Measurements from ENCODE around the gene FAM204A.

FAM204A gene

DNA sequence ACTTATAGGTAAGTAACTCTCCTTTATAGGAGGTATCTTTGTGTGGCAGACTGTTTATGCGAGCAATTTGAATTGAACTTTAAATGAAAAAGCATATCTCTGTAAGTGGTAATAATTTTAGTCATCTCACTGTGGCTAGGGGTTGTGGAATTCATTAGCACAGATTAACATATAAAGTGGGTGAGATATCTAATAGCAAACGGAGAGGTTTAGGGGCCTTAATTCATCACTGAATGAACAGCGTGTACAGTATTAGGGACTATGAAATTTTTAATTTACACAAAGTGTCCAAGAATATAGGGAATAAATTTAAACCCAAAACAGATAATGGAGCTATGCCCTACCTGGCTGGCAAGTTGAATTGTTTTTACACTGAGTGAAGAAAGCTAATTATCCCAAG is 15.7 kb upstream of the FAM204A start:
- Histone ChIP-seq H3K27me3 (ENCODE audit: control insufficient read depth in 2 of 2, insufficient read depth in 2 of 2, low read length in 2 of 2) (no peaks in the 10 kb centered on the region), H3K27ac (ENCODE audit: low read depth in 2 of 2, low read length in 2 of 2) (no peak overlapping the region), H3K9ac (ENCODE audit: low read depth in 1 of 2, low read length in 2 of 2) (no peak overlapping the region), H3K36me3 (ENCODE audit: control insufficient read depth in 2 of 2, insufficient read depth in 2 of 2, low read length in 2 of 2) (no peaks in the 10 kb centered on the region), H3K4me1 (ENCODE audit: control insufficient read depth in 2 of 2, insufficient read depth in 2 of 2, low read length in 2 of 2) (no peaks in the 10 kb centered on the region), H3K9me3 (ENCODE audit: control insufficient read depth in 2 of 2, low read length in 2 of 2) (no peaks in the 10 kb centered on the region), H3K4me3 (ENCODE audit: low read length in 2 of 2) (no peak overlapping the region)

DNA sequence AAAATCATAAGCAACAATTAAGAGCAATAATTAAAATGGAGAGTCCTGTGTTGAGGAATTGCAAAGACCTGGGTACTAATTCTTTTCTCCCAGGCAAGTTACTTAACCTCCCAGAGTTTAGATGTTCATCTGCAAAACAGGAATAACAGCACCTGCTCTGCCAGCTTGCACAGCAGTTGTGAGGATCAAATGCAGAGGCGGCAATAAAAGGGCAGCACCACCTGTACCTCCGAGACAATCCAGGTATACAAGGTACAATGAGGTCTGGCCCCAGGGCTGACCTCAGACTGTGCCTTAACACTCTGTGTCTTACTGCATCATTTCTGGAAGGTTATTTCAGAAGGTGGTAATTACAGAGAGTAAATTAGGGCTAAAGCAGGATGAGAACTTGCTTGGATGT is 14.5 kb upstream of the FAM204A start:
- no peaks in the 10 kb centered on the region for H3K4me1 ChIP-seq (ENCODE audit: control insufficient read depth in 2 of 2, insufficient read depth in 2 of 2, low read length in 2 of 2)
- H3K27ac ChIP-seq (ENCODE audit: low read depth in 2 of 2, low read length in 2 of 2): no peak overlapping the region
- H3K9me3 ChIP-seq (ENCODE audit: control insufficient read depth in 2 of 2, low read length in 2 of 2): no peaks in the 10 kb centered on the region
- H3K27me3 ChIP-seq (ENCODE audit: control insufficient read depth in 2 of 2, insufficient read depth in 2 of 2, low read length in 2 of 2): no peaks in the 10 kb centered on the region
- H3K9ac ChIP-seq (ENCODE audit: low read depth in 1 of 2, low read length in 2 of 2): no peak overlapping the region
- H3K4me3 ChIP-seq (ENCODE audit: low read length in 2 of 2): no peak overlapping the region
- no peaks in the 10 kb centered on the region for H3K36me3 ChIP-seq (ENCODE audit: control insufficient read depth in 2 of 2, insufficient read depth in 2 of 2, low read length in 2 of 2)

DNA sequence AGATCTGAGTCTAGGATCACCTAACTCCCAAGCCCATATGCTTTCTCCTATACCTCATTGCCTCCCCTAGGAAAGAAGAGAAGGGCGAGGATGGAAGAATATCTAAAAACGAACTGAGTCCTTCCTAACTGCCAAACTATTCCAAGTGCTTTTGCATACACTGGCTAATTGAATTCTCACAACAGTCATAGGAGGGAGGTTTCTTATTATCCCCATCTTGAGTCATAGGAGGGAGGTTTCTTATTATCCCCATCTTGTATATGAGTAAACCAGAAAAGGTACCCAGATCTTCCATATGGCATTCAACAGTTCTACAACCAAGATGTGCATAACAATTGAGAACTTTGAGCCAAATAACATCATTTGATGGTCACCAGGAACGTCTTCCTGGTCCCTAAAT is 13.1 kb upstream of the FAM204A start:
- H3K36me3 ChIP-seq (ENCODE audit: control insufficient read depth in 2 of 2, insufficient read depth in 2 of 2, low read length in 2 of 2): no peaks in the 10 kb centered on the region
- no peak overlapping the region for H3K9ac ChIP-seq (ENCODE audit: low read depth in 1 of 2, low read length in 2 of 2)
- no peaks in the 10 kb centered on the region for H3K9me3 ChIP-seq (ENCODE audit: control insufficient read depth in 2 of 2, low read length in 2 of 2)
- H3K27me3 ChIP-seq (ENCODE audit: control insufficient read depth in 2 of 2, insufficient read depth in 2 of 2, low read length in 2 of 2): no peaks in the 10 kb centered on the region
- H3K27ac ChIP-seq (ENCODE audit: low read depth in 2 of 2, low read length in 2 of 2): no peak overlapping the region
- no peaks in the 10 kb centered on the region for H3K4me1 ChIP-seq (ENCODE audit: control insufficient read depth in 2 of 2, insufficient read depth in 2 of 2, low read length in 2 of 2)
- H3K4me3 ChIP-seq (ENCODE audit: low read length in 2 of 2): no peak overlapping the region

DNA sequence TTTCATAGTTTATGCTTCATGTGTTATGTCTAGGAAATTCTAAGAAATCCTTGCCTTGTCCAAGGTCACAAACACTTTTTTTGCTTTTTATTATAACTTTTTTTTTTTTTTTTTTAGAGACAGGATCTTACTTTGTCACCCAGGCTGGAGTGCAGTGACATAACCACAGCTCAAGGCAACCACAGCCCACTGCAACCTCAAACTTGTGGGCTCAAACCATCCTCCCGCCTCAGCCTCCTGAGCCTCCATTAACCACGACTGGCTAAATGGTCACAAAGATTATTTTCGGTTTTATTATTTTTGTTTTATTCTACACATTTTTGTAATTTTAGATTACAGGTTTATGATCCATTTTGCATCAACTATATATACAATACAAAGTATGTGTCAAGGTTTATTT is 7.1 kb upstream of the FAM204A start:
- Histone ChIP-seq H3K27me3 (ENCODE audit: control insufficient read depth in 2 of 2, insufficient read depth in 2 of 2, low read length in 2 of 2) (no peaks in the 10 kb centered on the region), H3K4me1 (ENCODE audit: control insufficient read depth in 2 of 2, insufficient read depth in 2 of 2, low read length in 2 of 2) (no peaks in the 10 kb centered on the region), H3K36me3 (ENCODE audit: control insufficient read depth in 2 of 2, insufficient read depth in 2 of 2, low read length in 2 of 2) (no peaks in the 10 kb centered on the region), H3K4me3 (ENCODE audit: low read length in 2 of 2) (no peak overlapping the region), H3K9me3 (ENCODE audit: control insufficient read depth in 2 of 2, low read length in 2 of 2) (no peaks in the 10 kb centered on the region), H3K9ac (ENCODE audit: low read depth in 1 of 2, low read length in 2 of 2) (no peak overlapping the region), H3K27ac (ENCODE audit: low read depth in 2 of 2, low read length in 2 of 2) (no peak overlapping the region)

DNA sequence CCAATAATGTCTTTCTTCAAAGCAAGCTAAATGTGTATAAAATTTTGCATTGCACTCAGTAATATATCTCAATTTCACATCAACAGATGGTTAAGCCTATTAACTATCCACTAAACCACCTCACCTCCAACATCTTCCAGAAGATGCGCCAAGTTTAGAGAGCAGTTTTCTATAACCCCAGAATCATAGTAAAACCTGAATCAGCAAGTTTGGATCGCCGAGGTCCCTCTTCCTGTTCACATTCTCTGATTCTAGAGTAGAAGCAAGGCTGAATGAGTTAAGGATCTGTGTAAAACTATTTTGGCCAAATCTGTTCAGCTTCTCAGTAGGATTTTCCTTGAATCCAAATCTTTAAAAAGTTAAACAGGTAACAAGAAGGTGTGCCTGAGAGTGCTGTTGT is 1.4 kb upstream of the FAM204A start:
- Histone ChIP-seq H3K9ac (ENCODE audit: low read depth in 1 of 2, low read length in 2 of 2) (no peak overlapping the region), H3K27ac (ENCODE audit: low read depth in 2 of 2, low read length in 2 of 2) (no peak overlapping the region), H3K27me3 (ENCODE audit: control insufficient read depth in 2 of 2, insufficient read depth in 2 of 2, low read length in 2 of 2) (no peaks in the 10 kb centered on the region), H3K9me3 (ENCODE audit: control insufficient read depth in 2 of 2, low read length in 2 of 2) (no peaks in the 10 kb centered on the region), H3K4me1 (ENCODE audit: control insufficient read depth in 2 of 2, insufficient read depth in 2 of 2, low read length in 2 of 2) (peaks cover 10 to 17% of the 10 kb centered on the region in 2 donors), H3K4me3 (ENCODE audit: low read length in 2 of 2) (no peak overlapping the region), H3K36me3 (ENCODE audit: control insufficient read depth in 2 of 2, insufficient read depth in 2 of 2, low read length in 2 of 2) (peaks cover 0 to 2% of the 10 kb centered on the region in 2 donors)

DNA sequence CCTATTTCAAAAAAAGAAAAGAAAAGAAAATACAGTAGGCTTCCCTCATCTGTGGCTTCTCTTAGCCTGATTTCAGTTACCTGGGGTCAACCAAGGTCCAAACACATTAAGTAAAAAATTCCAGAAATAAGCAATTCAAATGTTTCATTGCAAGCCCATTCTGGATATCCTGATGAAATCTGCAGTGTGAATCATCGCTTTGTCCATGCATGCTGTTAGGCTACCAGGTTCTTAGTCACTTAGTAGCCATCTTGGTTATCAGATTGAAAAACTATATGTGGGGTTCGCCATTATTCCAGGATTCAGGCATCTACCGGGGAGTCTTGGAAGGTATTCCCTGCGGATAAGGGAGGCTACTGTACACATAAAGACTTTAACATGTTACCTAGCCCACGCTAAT is 991 bp upstream of the FAM204A start:
- Histone ChIP-seq H3K27ac (ENCODE audit: low read depth in 2 of 2, low read length in 2 of 2) (no peak overlapping the region), H3K9ac (ENCODE audit: low read depth in 1 of 2, low read length in 2 of 2) (no peak overlapping the region), H3K9me3 (ENCODE audit: control insufficient read depth in 2 of 2, low read length in 2 of 2) (no peaks in the 10 kb centered on the region), H3K36me3 (ENCODE audit: control insufficient read depth in 2 of 2, insufficient read depth in 2 of 2, low read length in 2 of 2) (peaks cover 0 to 3% of the 10 kb centered on the region in 2 donors), H3K4me3 (ENCODE audit: low read length in 2 of 2) (no peak overlapping the region), H3K27me3 (ENCODE audit: control insufficient read depth in 2 of 2, insufficient read depth in 2 of 2, low read length in 2 of 2) (no peaks in the 10 kb centered on the region), H3K4me1 (ENCODE audit: control insufficient read depth in 2 of 2, insufficient read depth in 2 of 2, low read length in 2 of 2) (peaks cover 10 to 17% of the 10 kb centered on the region in 2 donors)

DNA sequence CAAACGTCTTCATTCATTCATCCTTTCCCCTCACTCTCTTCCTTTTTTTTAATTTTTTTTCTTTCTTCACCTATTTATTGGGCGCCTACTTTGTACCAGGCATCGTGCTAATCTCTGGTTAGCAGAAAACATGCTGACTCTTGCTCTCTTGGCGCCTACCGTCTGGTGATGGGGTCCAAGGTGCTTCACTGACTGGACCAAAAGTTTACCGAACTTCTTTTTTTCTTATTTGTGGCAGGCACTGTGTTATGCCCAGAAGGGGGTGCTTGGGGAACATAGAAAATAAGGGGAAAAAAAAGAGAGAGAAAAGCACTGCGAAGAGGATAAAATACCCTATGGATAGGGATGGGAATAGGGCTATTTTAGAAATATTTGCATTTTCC is 505 bp upstream of the FAM204A start:
- H3K27ac ChIP-seq (ENCODE audit: low read depth in 2 of 2, low read length in 2 of 2): no peak overlapping the region
- peaks cover 0 to 3% of the 10 kb centered on the region in 2 donors for H3K36me3 ChIP-seq (ENCODE audit: control insufficient read depth in 2 of 2, insufficient read depth in 2 of 2, low read length in 2 of 2)
- no peaks in the 10 kb centered on the region for H3K27me3 ChIP-seq (ENCODE audit: control insufficient read depth in 2 of 2, insufficient read depth in 2 of 2, low read length in 2 of 2)
- peaks cover 10 to 17% of the 10 kb centered on the region in 2 donors for H3K4me1 ChIP-seq (ENCODE audit: control insufficient read depth in 2 of 2, insufficient read depth in 2 of 2, low read length in 2 of 2)
- H3K4me3 ChIP-seq (ENCODE audit: low read length in 2 of 2): peak overlapping the region; percentile 63 to 83
- no peaks in the 10 kb centered on the region for H3K9me3 ChIP-seq (ENCODE audit: control insufficient read depth in 2 of 2, low read length in 2 of 2)
- peak overlapping the region; percentile 56 to 84 for H3K9ac ChIP-seq (ENCODE audit: low read depth in 1 of 2, low read length in 2 of 2)

DNA sequence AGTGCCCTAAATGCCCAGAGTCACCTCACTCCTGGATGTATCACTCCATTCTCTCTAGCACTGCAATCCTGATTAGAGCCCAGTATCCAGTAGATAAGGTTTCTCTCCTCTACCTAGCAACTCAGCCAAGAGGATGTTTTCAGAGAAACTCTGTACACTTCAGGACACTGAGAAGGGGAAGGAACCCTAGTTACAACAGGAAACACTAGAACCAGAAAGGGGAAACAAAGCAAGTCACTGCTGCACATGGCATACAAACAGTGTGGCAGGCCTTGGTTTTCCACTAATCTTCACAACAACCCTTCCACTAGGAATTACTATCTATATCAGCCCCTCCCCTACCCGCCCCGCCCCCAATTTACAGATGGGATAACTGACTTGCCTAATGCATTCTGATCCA is 1.6 kb downstream of the FAM204A start:
- H3K4me3 ChIP-seq (ENCODE audit: low read length in 2 of 2): peak overlapping the region in 1 of 2 donors; percentile 3
- H3K9ac ChIP-seq (ENCODE audit: low read depth in 1 of 2, low read length in 2 of 2): no peak overlapping the region
- H3K27me3 ChIP-seq (ENCODE audit: control insufficient read depth in 2 of 2, insufficient read depth in 2 of 2, low read length in 2 of 2): no peaks in the 10 kb centered on the region
- peaks cover 3 to 9% of the 10 kb centered on the region in 2 donors for H3K36me3 ChIP-seq (ENCODE audit: control insufficient read depth in 2 of 2, insufficient read depth in 2 of 2, low read length in 2 of 2)
- H3K4me1 ChIP-seq (ENCODE audit: control insufficient read depth in 2 of 2, insufficient read depth in 2 of 2, low read length in 2 of 2): peaks cover 10 to 17% of the 10 kb centered on the region in 2 donors
- no peaks in the 10 kb centered on the region for H3K9me3 ChIP-seq (ENCODE audit: control insufficient read depth in 2 of 2, low read length in 2 of 2)
- no peak overlapping the region for H3K27ac ChIP-seq (ENCODE audit: low read depth in 2 of 2, low read length in 2 of 2)

DNA sequence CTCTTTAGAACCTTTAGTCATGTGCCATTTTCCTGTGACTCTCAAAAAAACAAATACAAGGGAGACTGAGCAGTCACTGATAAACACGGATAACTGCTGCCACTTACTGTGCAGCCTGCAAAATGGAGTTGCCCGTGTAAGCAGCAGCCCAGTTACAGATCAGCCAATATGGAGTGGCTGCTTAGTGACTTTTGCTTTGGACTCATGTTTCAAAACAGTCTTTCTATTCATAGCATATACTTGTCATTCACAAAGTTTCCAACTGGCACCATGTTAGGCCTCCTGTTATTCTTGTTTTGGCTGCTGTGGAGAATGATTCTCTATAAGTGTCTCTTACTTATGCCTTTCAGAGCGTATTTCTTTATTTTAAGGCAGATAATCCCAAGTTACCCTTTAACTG is 3.0 kb downstream of the FAM204A start:
- Histone ChIP-seq H3K9ac (ENCODE audit: low read depth in 1 of 2, low read length in 2 of 2) (no peak overlapping the region), H3K36me3 (ENCODE audit: control insufficient read depth in 2 of 2, insufficient read depth in 2 of 2, low read length in 2 of 2) (peaks cover 16 to 18% of the 10 kb centered on the region in 2 donors), H3K4me3 (ENCODE audit: low read length in 2 of 2) (no peak overlapping the region), H3K4me1 (ENCODE audit: control insufficient read depth in 2 of 2, insufficient read depth in 2 of 2, low read length in 2 of 2) (peaks cover 10 to 17% of the 10 kb centered on the region in 2 donors), H3K9me3 (ENCODE audit: control insufficient read depth in 2 of 2, low read length in 2 of 2) (no peaks in the 10 kb centered on the region), H3K27ac (ENCODE audit: low read depth in 2 of 2, low read length in 2 of 2) (no peak overlapping the region), H3K27me3 (ENCODE audit: control insufficient read depth in 2 of 2, insufficient read depth in 2 of 2, low read length in 2 of 2) (no peaks in the 10 kb centered on the region)

DNA sequence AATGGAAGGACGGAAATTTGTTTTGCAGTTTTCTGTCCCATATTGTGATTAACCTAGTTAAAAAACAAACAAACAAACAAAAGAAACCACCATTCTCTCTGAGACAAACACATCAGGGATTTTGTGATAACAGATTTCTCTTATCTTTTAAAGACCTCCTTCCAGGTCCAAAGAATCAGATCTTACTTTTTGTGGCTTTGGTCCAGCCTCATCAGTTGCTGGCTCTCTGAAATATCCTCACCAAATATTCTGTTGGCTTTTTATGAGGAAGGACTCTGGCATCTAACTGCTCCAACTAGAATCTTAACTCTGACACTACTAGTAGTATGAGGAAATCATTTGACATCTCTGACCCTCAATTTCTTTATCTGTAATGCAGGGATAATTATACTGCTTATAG is 4.8 kb downstream of the FAM204A start:
- Histone ChIP-seq H3K27ac (ENCODE audit: low read depth in 2 of 2, low read length in 2 of 2) (no peak overlapping the region), H3K9ac (ENCODE audit: low read depth in 1 of 2, low read length in 2 of 2) (no peak overlapping the region), H3K36me3 (ENCODE audit: control insufficient read depth in 2 of 2, insufficient read depth in 2 of 2, low read length in 2 of 2) (peaks cover 24 to 29% of the 10 kb centered on the region in 2 donors), H3K4me1 (ENCODE audit: control insufficient read depth in 2 of 2, insufficient read depth in 2 of 2, low read length in 2 of 2) (peaks cover 7 to 14% of the 10 kb centered on the region in 2 donors), H3K27me3 (ENCODE audit: control insufficient read depth in 2 of 2, insufficient read depth in 2 of 2, low read length in 2 of 2) (no peaks in the 10 kb centered on the region), H3K9me3 (ENCODE audit: control insufficient read depth in 2 of 2, low read length in 2 of 2) (no peaks in the 10 kb centered on the region), H3K4me3 (ENCODE audit: low read length in 2 of 2) (no peak overlapping the region)

DNA sequence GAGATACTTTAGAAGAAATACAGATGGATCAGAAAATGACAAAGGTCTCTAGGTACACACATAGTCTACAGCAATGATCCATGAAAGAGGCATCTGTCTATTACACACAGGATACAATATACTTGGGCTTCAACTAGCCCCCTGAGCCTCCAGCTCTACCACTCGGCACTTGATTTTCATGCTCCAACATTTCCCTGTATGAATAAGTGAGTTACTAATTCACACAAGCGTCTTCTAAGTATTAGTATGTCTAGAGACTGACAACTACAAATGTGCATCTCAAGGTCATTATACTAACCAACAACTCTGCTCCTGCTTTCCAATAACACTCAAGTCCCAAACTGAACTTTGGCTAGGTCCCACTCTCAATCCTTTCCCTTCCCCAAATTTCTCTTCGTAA is 8.3 kb downstream of the FAM204A start:
- Histone ChIP-seq H3K4me3 (ENCODE audit: low read length in 2 of 2) (no peak overlapping the region), H3K27me3 (ENCODE audit: control insufficient read depth in 2 of 2, insufficient read depth in 2 of 2, low read length in 2 of 2) (no peaks in the 10 kb centered on the region), H3K9ac (ENCODE audit: low read depth in 1 of 2, low read length in 2 of 2) (no peak overlapping the region), H3K27ac (ENCODE audit: low read depth in 2 of 2, low read length in 2 of 2) (no peak overlapping the region), H3K4me1 (ENCODE audit: control insufficient read depth in 2 of 2, insufficient read depth in 2 of 2, low read length in 2 of 2) (no peaks in the 10 kb centered on the region), H3K9me3 (ENCODE audit: control insufficient read depth in 2 of 2, low read length in 2 of 2) (no peaks in the 10 kb centered on the region), H3K36me3 (ENCODE audit: control insufficient read depth in 2 of 2, insufficient read depth in 2 of 2, low read length in 2 of 2) (peaks cover 47% of the 10 kb centered on the region in 2 donors)
